HG03571 (cell line): ENCODE results near the gene COL10A1.

Experiments
- ATAC-seq: cut with Tn5 transposase; IDR thresholded peaks from one replicate; pipeline ENCODE4 v1.9.1; 2021; ENCODE audit not compliant: unreplicated experiment

Gene COL10A1

GRCh38 chr6:116088946-116089345, 37.0 kb downstream of the COL10A1 start:
- ATAC-seq = no peak

DNA sequence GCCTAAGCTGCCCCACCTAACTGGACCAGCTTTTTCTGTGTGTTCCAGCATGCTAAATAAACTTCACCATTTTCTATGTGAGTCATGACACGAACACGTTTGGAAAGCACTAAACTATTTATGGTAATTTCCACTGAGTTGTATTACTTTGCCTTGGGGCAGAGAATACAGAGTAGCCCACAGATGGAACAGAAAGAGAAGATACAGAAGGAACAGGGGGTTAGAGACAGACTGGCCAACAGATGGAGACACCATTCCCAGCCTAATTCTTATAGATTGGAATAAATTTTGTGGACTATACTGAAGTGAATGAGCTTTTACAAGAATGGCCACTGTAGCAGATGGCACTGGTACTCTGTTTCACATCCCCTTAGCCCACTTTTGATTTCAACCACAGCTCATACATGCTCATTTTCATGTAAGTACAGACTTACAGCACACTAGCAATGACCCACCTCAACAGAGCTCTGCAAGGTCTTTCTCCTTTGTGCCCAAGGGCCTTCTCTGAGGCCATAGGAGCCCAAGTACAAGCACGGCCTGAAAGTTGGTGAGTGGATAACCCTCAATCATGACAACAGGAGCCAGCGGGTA, 38.4 kb downstream of the COL10A1 start:
- ATAC-seq = peak; percentile 95

DNA sequence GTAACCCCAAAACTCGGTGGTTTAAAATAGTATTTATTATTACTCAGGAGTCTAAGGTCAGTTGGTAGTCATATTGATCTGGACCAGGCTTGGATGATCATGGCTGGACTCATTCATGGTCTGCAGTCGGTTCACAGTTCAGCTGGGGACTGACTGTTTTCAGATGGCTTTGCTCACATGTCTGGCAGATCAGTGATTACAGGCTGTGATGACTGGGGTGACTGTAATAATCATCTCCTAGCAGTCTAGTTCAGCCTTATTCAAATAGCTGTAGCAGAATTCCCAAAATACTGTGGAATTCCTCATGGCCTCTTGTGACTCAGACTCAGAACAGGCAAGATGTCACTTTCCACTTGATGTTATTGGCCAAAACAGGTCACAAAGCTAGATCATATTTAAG, 41.6 kb downstream of the COL10A1 start:
- no peak for ATAC-seq

- no peak for ATAC-seq
Observed at GRCh38 chr6:116083052-116083451, 42.9 kb downstream of the COL10A1 start.

GRCh38 chr6:116078945-116079344, 47.0 kb downstream of the COL10A1 start:
- no peak for ATAC-seq

- ATAC-seq = no peak
Observed at GRCh38 chr6:116078522-116078921, 47.4 kb downstream of the COL10A1 start.

DNA sequence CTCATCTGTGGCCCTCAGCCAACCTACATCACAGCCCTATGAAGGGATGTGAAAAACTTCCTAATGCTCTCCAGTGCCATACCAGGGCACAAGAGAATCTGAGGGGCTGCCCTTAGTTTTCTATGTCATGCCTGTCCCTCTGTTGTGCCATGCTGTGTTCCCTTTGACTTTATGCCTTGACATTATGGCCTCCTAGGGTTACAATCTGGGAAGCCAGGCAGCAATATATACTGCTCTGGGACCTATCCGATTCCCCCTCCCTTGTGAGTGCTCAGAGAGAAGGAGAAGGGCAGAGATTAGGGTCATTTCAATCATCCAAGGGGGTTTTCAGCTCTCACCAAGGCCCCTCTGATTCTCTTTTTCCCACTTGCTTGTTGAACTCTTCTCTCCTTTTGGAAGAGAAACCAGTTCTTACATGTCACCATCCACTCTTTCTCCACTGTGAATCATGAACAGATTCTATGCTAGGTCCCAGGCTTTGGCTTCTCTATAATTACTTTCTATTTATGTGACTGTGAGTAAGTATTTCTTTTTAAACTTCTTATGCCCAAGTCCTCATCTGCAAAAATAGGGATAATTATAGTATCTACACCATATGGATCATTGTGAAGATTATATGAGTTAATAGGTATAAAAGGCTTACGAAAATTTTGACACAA, 51.1 kb downstream of the COL10A1 start:
- ATAC-seq = no peak

DNA sequence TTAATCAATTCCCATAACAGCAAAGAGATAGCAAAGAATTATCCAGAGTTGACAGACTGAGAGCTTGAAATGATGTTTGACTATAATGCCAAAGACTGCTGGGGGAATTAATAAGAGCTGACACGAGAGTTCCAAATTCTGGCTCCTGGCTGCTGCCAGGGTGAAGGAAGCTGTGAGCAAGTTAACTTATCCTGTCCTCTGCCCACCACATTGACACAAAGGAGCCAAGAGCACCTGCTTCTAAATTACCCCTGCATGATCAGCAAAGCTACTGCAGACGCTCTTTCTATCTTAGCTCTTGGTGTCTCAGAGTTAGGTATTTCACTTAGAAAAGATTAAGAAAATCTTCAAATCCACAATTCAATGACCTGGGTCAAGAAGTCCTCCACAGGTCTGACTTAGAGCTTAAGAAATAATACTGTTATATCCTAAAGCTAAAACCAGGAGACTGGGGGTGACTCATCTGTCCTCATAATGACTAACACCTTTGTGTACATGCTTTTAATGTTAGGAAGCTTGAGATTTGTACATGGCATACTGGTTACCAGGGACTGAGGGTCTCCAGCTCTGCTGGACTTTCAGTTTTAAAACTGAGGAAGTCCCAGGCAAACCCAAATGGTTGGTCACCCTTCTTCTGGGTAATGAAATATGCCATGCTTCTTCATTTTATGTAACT, 52.0 kb downstream of the COL10A1 start:
- ATAC-seq = no peak

DNA sequence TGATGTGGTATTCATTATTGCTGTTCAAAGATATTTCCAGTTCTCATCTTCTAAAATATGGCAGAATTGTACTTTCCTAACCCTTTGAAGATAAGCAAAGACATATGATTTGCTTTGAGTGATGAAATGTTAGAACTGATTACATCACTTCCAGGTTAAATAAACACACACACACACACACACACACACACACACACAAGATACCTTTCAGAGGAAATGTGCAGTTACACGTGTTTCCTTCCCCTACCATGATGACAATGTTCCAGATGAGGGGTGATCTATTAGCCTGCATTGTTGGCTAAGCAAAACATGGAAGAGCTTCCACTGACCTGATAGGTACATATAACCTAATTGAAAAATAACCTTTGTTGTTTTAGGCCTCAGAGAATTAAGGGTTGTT, 53.6 kb downstream of the COL10A1 start:
- no peak for ATAC-seq

DNA sequence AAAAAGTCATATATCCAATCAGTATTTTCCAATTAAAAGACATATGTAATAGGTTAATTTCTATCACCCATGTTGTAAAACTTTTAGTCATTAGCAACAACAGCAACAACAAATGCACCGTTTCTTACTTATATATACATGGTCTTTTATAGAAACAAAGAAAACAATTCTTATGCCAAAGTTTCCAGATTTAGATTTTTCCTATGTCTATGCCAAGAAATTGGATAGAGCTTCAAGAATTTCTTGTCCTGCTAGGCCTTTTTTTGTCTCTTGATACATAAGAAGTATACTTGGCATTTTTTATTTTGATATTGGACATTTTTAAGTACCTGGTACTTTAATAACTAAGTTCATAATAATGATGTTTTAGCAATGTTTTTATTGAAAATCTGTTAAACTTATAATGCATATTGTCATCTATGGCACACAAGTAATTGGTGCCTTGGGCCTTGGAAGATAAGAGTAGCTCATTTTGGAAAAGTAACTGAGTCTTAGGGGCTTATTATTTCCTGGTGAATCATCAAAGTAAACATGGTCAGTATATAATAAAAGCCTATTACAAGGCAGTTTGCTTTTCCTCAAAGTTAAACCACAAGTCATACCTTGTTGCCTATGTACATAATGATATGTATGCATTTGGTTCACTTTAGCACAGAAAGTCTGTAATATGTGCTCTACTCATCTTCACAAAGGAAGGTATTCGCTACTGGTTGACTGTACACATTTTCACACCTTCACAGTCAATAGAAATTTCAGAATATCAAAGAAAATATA, 55.1 kb downstream of the COL10A1 start:
- no peak for ATAC-seq

- ATAC-seq = no peak
Observed at GRCh38 chr6:116070101-116070500, 55.8 kb downstream of the COL10A1 start.
